HG03135 (cell line): ENCODE measurements around the gene COQ8B.

ENCODE experiments used
- ATAC-seq: cut with Tn5 transposase; IDR thresholded peaks from one replicate; pipeline ENCODE4 v1.9.1; 2021; ENCODE audit warnings: mild to moderate bottlenecking, moderate library complexity; ENCODE audit not compliant: unreplicated experiment

COQ8B gene

DNA sequence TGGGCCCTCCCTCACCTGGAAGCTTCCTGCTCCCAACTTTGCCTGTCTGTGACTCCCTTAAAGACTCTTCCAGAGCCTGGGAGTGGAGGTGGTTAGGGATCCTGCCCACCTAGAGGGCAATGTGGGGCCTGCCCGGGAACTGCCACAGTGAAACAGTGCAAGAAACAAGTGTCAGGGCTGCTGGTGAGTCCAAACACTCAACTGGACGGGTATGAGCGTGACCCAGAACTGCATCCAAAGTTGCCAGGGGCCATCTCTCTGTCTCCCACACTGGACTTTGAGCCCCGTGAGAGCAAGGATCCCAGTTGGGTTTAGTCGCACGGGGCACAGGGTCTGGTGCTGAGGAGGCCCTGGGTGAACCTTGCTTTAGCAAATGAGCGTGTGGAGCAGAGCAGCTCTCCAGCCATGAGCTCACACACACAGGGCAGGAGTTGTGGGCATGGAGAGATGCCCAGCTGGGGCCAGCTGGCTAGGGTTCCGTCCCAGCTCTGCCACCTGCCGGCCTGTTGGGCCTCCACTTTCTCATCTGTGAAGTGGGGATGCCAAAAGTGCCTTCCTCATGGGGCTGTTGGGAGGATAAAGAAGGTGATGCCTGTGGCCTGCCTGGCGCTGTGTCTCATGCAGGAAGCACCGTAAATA, 23.4 kb downstream of the COQ8B start:
- no peak for ATAC-seq

DNA sequence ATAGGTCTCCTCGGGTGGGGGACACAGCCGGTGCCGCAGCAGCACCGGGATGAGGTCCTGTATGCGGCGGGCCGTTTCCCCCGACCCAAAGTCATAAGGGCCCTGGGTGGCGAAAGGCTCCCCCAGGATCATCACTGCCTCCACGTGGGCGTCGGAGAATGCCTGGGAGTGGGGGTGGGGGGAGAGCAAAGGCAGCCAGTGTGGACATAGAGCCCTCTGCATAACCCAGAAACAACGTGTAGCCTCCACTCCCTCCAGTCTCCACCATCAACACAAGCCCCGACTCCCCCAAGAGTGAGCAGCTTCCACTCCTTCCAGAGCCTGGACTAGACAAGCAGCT, 24.5 kb downstream of the COQ8B start:
- no peak for ATAC-seq

DNA sequence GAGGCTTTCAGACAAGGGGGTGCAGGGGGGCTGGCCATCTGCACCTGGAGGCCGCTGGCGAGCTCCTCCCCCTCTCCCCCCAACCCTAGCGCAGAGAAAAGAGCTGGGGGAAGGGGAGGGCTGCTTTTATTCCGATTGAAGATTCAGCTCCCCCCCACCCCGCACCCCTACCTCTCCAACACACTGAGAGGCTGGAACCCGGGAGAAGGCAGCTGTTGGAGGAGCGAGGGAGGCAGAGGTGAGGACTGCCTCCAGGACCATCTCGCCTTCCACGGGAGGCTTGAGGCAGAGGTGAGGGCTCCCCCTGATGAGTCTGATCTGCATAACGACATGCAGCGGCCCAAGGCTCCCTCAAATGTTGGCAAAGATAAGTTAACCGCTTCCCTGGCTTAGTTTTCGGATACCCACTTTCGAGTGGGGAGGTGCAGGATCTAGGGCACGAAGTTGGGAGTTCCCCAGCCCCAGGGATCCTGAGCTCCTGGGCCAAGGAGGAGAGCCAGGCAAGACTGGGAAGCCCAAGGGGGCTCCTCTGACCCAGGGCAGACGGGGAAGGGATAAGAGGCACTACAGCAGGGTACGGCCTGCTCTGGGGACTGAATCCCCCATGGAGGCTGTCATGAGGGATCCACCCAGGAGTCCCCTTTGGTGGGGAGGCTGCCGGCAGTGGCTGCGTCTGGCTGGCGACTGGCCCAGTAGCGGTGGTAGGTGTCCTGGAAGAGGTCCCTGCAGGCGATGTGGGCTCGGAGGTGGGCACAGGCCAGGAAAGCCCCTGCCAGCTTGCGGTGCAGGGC, 25.1 kb downstream of the COQ8B start:
- ATAC-seq: no peak

GRCh38 chr19:40690693-40691420, 25.8 kb downstream of the COQ8B start:
- no peak for ATAC-seq

DNA sequence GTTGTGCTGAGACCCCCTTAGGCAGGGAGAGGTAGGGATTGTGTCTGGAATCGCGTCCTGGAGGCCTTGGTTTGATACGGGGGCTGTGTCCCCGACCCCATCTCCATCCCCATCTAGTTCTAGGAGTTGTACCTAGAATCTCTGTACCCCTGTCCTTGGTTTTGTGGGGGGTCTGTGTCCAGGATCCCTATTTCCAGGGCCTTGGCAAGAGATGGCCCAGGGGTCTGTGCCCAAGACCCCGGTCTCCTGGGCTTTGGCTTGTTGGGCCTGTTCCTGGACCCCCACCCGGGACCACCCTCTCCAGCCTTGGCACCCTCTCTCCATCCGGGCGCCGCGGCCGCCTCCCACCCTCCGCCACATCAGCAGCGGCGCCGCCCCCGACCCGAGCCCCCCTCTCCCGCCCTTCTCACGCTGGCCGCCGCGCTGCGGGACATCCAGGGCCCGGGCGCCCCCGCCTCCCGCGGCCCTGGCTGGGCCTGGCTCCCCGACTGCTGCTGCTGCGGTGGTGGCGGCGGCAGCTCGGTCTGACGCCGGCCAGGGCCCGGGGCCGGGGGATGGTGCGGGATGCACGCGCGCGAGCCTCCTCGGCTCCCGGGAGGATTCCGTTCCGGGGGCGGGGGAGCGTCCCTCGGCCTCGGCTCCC, 26.5 kb downstream of the COQ8B start, which contains the start of gene NUMBL:
TSS of gene NUMBL (minus strand) at position 602 of the 643 bp plus-strand sequence. CDS start at position 434, 168 bp downstream.
- no peak for ATAC-seq

- ATAC-seq: no peak
These were observed 27.2 kb downstream of the COQ8B start for GRCh38 chr19:40689339-40690049.

DNA sequence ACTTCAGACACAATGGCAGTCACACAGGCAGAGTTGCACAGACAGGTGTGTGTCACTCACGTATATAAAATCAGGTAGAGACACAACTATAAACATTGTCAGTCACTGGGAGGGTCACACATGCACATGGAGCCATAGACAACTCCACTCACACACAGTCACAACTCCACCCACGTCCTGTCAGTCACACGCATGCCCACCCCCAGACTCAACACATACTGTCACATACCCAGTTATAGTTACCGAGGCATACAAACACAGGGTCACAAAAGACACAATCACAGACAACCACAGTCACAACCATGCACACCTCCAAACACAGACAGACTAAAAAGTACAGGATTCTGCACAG, 27.7 kb downstream of the COQ8B start:
- no peak for ATAC-seq

GRCh38 chr19:40688309-40688708, 28.4 kb downstream of the COQ8B start:
- ATAC-seq: no peak

GRCh38 chr19:40687525-40688016, 29.1 kb downstream of the COQ8B start:
- no peak for ATAC-seq

DNA sequence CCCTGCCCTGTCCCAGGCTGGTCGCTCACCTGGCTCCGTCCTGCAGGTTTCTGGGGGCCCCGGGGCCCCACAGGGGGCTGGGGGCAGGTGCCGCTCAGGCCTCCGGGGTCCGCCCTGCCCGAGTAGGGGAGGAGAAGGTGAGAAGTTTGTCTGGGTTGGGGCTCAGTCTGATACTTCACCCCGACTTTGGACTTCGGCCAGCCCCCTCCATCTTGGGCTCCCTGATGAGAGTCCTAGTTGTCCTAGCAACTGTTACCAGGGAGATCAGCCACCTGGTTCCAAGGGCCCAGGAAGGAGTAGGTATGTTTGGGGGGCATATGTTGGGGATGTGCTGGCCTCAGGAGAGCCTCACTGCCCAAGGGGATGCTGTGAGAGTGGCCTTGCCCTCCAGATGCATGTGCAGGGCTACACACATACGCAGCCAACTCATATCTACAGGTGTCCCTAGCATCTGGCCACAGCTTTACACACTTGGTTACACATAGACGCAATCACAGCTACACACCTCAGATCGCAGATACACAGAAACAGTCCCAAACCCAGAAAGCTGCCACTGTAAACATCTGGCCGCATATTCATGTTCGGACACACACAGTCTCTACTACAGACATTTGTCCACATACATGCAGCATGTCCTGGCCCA, 29.7 kb downstream of the COQ8B start:
- no peak for ATAC-seq

GRCh38 chr19:40685563-40685962, 31.1 kb downstream of the COQ8B start:
- ATAC-seq: no peak

- no peak for ATAC-seq
These were observed 31.6 kb downstream of the COQ8B start for GRCh38 chr19:40685016-40685526.

- no peak for ATAC-seq
These were observed 32.4 kb downstream of the COQ8B start for GRCh38 chr19:40684280-40684679.

DNA sequence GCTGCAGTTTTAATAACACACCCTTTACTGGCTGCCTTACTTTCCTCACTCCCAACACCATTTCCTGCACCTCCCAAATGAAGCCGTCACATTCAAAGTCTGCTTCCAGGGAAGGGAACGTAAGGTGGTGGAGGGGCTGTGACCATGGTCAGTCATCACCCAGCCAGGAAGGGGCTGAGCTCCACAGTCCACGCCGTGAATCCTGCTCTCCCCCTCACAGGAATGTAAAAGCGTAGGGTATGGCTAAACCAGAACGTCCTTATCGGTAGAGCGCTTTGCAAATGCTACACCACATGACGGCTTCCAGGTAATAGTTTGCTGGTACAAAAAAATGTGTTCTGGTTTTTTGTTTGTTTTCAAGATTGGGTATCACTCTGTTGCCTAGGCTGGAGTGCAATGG, 33.2 kb downstream of the COQ8B start:
- no peak for ATAC-seq

DNA sequence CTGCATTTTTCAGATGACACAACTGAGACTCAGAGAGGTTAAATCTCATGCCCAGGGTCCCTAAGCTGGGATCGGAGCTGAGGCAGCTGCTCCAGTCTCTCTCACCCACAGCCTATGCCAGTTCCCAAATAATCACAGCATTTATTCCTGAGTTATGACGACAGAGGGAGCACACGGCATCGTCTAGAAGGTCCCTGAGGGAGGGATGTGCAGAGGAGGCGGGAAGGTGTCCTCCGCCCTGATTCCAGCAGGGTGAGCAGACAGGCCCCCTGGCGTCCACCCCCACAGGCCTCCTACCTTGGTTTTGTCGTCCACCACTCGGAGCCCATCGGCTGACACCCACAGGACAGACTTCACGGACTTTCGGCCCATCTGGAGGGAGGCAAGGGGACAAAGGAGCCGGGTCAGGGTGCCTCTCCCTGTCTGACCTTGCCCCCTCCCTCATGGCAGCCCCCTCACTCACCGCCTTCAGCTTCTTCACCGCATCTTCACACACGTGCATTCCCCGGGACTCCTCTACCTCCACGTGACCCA, 34.2 kb downstream of the COQ8B start:
- no peak for ATAC-seq

- ATAC-seq: no peak
These were observed 35.6 kb downstream of the COQ8B start for GRCh38 chr19:40681039-40681438.

- no peak for ATAC-seq
These were observed 39.5 kb downstream of the COQ8B start for GRCh38 chr19:40677156-40677555.

DNA sequence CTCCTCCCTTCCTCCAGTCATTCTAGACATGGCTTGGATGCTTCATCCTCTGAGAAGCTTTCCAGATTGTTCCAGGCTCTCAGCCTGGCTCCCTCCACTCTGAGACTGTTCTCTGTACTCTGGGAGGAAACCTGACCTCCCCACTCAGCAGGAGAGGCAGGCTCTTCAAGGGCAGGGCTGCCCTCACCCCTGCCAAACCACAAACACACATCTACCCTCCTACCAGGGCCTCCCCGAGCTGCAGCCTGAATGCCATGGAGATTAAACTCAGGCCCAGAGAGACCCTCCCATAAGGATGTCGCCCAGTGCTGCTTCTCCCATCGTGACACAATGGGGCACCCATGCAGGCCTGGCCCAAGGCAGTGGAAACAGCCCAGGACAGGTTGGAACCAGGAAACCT, 42.4 kb downstream of the COQ8B start:
- ATAC-seq: no peak

DNA sequence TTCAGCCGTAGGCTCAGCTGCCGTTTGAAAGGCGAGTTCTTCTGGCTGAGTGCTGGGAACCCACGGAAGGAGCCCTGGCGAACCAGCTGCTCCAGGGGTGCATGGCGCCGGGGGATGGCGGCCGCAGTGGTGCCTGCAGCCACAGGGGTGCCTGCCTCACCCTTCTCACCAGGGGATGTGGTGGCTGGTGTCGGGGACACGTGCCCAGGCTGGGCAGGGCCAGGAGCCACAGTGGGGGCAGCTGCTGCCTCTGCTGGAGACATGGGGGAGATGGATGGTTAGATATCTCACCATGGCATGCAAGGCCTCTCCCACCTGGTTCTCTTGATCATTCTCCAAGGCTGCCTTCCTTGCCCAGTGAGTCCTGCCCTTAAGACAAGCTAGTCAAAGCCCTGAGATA, 43.3 kb downstream of the COQ8B start:
- ATAC-seq: no peak
